ENCODE measurements around the gene MS4A8.
"Not testable (repeated sequence)": the region's sequence is repeated elsewhere in the genome, so short reads cannot be mapped to it uniquely, and the experiment has no call there.

DNA sequence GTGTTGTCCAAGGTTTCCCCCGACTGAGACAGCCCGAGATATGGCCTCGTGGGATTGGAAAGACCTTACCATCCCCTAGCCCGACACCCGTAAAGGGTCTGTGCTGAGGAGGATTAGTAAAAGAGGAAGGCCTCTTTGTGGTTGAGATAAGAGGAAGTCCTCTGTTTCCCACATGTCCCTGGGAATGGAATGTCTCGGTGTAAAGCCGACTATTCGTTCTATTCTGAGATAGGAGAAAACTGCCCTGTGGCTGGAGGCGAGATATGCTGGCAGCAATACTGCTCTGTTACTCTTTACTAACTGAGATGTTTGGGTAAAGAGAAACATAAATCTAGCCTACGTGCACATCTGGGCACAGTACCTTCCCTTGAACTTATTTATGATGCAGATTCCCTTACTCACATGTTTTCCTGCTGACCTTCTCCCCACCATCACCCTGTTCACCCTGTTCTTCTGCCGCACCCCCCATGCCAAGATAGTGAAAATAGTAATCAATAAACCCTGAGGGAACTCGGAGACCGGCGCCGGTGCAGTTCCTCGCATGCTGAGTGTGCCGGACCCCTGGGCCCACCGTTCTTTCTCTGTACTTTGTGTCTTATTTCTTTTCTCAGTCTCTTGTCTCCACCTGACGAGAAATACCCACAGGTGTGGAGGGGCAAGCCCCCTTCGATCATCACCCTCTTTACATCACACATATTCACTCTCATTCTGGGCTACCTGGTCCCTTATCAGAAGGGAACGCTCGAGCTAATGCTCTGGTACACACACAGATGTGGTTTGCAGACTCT, 60.2 kb downstream of the MS4A8 start:
- TF ChIP-seq, protein P1, sequence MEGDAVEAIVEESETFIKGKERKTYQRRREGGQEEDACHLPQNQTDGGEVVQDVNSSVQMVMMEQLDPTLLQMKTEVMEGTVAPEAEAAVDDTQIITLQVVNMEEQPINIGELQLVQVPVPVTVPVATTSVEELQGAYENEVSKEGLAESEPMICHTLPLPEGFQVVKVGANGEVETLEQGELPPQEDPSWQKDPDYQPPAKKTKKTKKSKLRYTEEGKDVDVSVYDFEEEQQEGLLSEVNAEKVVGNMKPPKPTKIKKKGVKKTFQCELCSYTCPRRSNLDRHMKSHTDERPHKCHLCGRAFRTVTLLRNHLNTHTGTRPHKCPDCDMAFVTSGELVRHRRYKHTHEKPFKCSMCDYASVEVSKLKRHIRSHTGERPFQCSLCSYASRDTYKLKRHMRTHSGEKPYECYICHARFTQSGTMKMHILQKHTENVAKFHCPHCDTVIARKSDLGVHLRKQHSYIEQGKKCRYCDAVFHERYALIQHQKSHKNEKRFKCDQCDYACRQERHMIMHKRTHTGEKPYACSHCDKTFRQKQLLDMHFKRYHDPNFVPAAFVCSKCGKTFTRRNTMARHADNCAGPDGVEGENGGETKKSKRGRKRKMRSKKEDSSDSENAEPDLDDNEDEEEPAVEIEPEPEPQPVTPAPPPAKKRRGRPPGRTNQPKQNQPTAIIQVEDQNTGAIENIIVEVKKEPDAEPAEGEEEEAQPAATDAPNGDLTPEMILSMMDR (conservative IDR thresholded peaks at IDR 0.05) = not testable (repeated sequence)
- TF ChIP-seq ZFX (IDR thresholded peaks at IDR 0.05) = not testable (repeated sequence)

All from C4-2B (cell line).